HEK293 (cell line): Measurements from ENCODE around the gene TMEM141.
A peak's percentile ranks its signal among the peaks of the same experiment; 100 is the strongest.

Source experiments
- CTCF ChIA-PET: fragments of 350-600 bp; formaldehyde crosslinking; extraction: SDS; loops from one replicate; lab custom pipeline; 2021; ENCODE audit warnings: antibody characterized with exemption; lab: Yijun Ruan, JAX
- POLR2A ChIA-PET: fragments of 300-600 bp; formaldehyde crosslinking; extraction: SDS; loops from one replicate; lab custom pipeline; 2020; ENCODE audit warnings: antibody characterized with exemption, inconsistent platforms; lab: Yijun Ruan, JAX
- H3K27ac ChIP-seq: fragments of 200-500 bp; sonication (Bioruptor generic); 2 replicates; pipeline ENCODE4 v1.5.1; 2014; ENCODE audit warnings: low read depth, low read length, control low read depth, inconsistent platforms; ENCODE audit errors: extremely low read depth
- H3K36me3 ChIP-seq, 2 experiments: fragments of 200-500 bp in 1 of 2; sonication (Bioruptor generic) in 1 of 2; 1 replicate in 1 of 2; 2 replicates in 1 of 2; pipeline ENCODE4 v1.5.1; 2014 to 2017; ENCODE audit warnings: inconsistent platforms in 2 of 2, low read length in 2 of 2; ENCODE audit not compliant: control insufficient read depth in 2 of 2, insufficient read depth in 1 of 2
- H3K4me1 ChIP-seq: fragments of 200-500 bp; sonication (Bioruptor generic); 2 replicates; pipeline ENCODE4 v1.5.1; 2014; ENCODE audit warnings: mild to moderate bottlenecking, low read length, inconsistent platforms; ENCODE audit not compliant: control insufficient read depth, insufficient read depth
- H3K4me3 ChIP-seq: 2 replicates; pipeline ENCODE4 v1.5.1; 2011; ENCODE audit warnings: low read depth, mild to moderate bottlenecking, control low read depth, low read length, moderate library complexity
- H3K9me3 ChIP-seq: fragments of 200-500 bp; sonication (Bioruptor generic); 2 replicates; pipeline ENCODE4 v1.5.1; 2014; ENCODE audit warnings: low read depth, low read length, inconsistent platforms; ENCODE audit not compliant: control insufficient read depth, insufficient read depth
- GLIS2 ChIP-seq: fragments of 450-650 bp; formaldehyde crosslinking; IDR thresholded peaks from 2 replicates; pipeline ENCODE4 v1.5.1; 2016; ENCODE audit warnings: missing biosample characterization, missing genetic modification characterization
- KLF1 ChIP-seq: fragments of 450-650 bp; formaldehyde crosslinking; IDR thresholded peaks from 2 replicates; pipeline ENCODE4 v1.5.1; 2016; ENCODE audit warnings: missing biosample characterization, missing genetic modification characterization
- MYNN ChIP-seq: fragments of 450-650 bp; formaldehyde crosslinking; IDR thresholded peaks from 2 replicates; pipeline ENCODE4 v1.5.1; 2016; ENCODE audit warnings: missing biosample characterization, missing genetic modification characterization, borderline replicate concordance
- SCRT1 ChIP-seq: fragments of 450-650 bp; formaldehyde crosslinking; IDR thresholded peaks from 2 replicates; pipeline ENCODE4 v1.5.1; 2016; ENCODE audit warnings: missing biosample characterization, missing genetic modification characterization, borderline replicate concordance
- SCRT2 ChIP-seq: fragments of 450-650 bp; formaldehyde crosslinking; IDR thresholded peaks from 2 replicates; pipeline ENCODE4 v1.5.1; 2016; ENCODE audit warnings: missing biosample characterization, missing genetic modification characterization
- SP3 ChIP-seq: fragments of 450-650 bp; formaldehyde crosslinking; IDR thresholded peaks from 2 replicates; pipeline ENCODE4 v1.5.1; 2016; ENCODE audit warnings: missing biosample characterization, missing genetic modification characterization
- ZIC2 ChIP-seq: fragments of 450-650 bp; formaldehyde crosslinking; IDR thresholded peaks from 2 replicates; pipeline ENCODE4 v1.5.1; 2016; ENCODE audit warnings: missing biosample characterization, missing genetic modification characterization
- ZNF292 ChIP-seq: fragments of 450-650 bp; formaldehyde crosslinking; IDR thresholded peaks from 2 replicates; pipeline ENCODE4 v1.5.1; 2016; ENCODE audit warnings: low read depth, missing biosample characterization, missing genetic modification characterization, borderline replicate concordance
- ZNF629 ChIP-seq: fragments of 450-650 bp; formaldehyde crosslinking; IDR thresholded peaks from 2 replicates; pipeline ENCODE4 v1.5.1; 2017; ENCODE audit warnings: missing biosample characterization, missing genetic modification characterization
- ZNF843 ChIP-seq: fragments of 450-650 bp; formaldehyde crosslinking; IDR thresholded peaks from 2 replicates; pipeline ENCODE4 v1.5.1; 2016; ENCODE audit warnings: missing biosample characterization, missing genetic modification characterization
- TF ChIP-seq, protein P1 (sequence below): fragments of 450-650 bp; formaldehyde crosslinking; IDR thresholded peaks from 2 replicates; pipeline ENCODE4 v1.5.1; 2017; ENCODE audit warnings: missing biosample characterization, missing genetic modification characterization
- TF ChIP-seq, protein P2 (sequence below): fragments of 450-650 bp; formaldehyde crosslinking; IDR thresholded peaks from 2 replicates; pipeline ENCODE4 v1.5.1; 2016; ENCODE audit warnings: missing biosample characterization, missing genetic modification characterization
- TF ChIP-seq, protein P3 (sequence below): fragments of 450-650 bp; formaldehyde crosslinking; IDR thresholded peaks from 2 replicates; pipeline ENCODE4 v1.5.1; 2017; ENCODE audit warnings: missing biosample characterization, missing genetic modification characterization
- TF ChIP-seq, protein P4 (sequence below): fragments of 450-650 bp; formaldehyde crosslinking; IDR thresholded peaks from 2 replicates; pipeline ENCODE4 v1.5.1; 2016; ENCODE audit warnings: missing biosample characterization, missing genetic modification characterization, low read depth
- TF ChIP-seq, protein P5 (sequence below): fragments of 450-650 bp; formaldehyde crosslinking; IDR thresholded peaks from 2 replicates; pipeline ENCODE4 v1.5.1; 2016; ENCODE audit warnings: missing biosample characterization, missing genetic modification characterization

The TMEM141 gene

DNA sequence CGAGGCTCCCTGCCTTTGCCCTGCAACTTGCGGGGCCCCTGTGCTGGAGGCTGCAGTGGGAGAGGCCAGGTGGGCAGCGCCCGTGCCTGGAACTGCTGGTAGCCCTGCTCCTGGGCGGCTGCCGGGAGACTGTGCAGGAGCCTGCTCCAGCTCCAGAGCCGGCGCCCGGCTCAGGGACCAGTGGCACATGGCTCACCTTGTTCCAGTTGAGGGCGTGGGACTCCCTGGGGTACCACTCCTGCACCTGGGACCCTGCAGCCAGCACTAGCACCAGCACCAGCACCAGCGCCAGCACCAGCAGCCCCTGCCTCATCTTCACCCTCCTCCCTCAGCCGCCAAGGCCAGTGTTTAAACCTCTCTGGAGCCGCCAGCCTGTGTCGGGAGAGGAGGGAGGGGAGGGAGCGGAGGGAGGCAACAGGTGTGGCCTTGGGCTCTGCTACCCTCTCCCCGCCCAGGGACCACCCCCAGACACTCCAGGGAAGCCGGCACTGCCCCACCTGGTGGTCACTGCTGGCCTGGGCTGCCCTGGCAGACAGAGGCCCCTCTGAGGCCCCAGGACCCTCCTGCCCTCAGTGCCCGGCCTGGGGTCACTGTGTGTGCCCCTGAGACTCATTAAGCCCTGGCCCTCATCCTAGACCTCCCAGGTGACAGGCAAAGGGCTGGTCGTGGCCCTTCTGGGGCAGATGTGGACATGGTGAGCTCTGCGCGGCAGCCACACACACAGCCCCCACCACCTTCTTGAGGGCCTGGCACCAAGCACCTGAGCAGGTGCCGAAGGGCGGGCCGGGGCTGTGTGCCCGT is 48.4 kb upstream of the TMEM141 start, which contains the start of gene LCN10:
Gene LCN10, minus strand, starts transcription at position 350 of the 801 bp plus-strand sequence. Its CDS starts 37 bp downstream, at position 313.
- CTCF ChIA-PET = interaction anchor here (0.7 to 1.0 kb wide), 3 partner anchors 15 to 446 kb away, joined by 3 to 4 read pairs (median 3); no protein-coding TSS in a partner anchor
- TF ChIP-seq, protein P1, sequence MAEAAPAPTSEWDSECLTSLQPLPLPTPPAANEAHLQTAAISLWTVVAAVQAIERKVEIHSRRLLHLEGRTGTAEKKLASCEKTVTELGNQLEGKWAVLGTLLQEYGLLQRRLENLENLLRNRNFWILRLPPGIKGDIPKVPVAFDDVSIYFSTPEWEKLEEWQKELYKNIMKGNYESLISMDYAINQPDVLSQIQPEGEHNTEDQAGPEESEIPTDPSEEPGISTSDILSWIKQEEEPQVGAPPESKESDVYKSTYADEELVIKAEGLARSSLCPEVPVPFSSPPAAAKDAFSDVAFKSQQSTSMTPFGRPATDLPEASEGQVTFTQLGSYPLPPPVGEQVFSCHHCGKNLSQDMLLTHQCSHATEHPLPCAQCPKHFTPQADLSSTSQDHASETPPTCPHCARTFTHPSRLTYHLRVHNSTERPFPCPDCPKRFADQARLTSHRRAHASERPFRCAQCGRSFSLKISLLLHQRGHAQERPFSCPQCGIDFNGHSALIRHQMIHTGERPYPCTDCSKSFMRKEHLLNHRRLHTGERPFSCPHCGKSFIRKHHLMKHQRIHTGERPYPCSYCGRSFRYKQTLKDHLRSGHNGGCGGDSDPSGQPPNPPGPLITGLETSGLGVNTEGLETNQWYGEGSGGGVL (tag by site-specific recombination) = 0 out of 2 replicates have a peak, but pooled peaks have one; percentile 35
- TF ChIP-seq SP3 (tag by site-specific recombination) (0 out of 2 replicates have a peak, but pooled peaks have one; percentile 14), ZNF843 (no peak), ZNF629 (tag by site-specific recombination) (no peak), KLF1 (peak; percentile 75; the same call in 1 of the 2 replicates), SCRT2 (tag by site-specific recombination) (peak; percentile 96), GLIS2 (tag by site-specific recombination) (peak; percentile 29; the same call in 1 of the 2 replicates), SCRT1 (tag by site-specific recombination) (peak; percentile 88)
- TF ChIP-seq, protein P2, sequence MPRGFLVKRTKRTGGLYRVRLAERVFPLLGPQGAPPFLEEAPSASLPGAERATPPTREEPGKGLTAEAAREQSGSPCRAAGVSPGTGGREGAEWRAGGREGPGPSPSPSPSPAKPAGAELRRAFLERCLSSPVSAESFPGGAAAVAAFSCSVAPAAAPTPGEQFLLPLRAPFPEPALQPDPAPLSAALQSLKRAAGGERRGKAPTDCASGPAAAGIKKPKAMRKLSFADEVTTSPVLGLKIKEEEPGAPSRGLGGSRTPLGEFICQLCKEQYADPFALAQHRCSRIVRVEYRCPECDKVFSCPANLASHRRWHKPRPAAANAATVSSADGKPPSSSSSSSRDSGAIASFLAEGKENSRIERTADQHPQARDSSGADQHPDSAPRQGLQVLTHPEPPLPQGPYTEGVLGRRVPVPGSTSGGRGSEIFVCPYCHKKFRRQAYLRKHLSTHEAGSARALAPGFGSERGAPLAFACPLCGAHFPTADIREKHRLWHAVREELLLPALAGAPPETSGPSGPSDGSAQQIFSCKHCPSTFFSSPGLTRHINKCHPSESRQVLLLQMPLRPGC (tag by site-specific recombination) = no peak
- TF ChIP-seq, protein P3, sequence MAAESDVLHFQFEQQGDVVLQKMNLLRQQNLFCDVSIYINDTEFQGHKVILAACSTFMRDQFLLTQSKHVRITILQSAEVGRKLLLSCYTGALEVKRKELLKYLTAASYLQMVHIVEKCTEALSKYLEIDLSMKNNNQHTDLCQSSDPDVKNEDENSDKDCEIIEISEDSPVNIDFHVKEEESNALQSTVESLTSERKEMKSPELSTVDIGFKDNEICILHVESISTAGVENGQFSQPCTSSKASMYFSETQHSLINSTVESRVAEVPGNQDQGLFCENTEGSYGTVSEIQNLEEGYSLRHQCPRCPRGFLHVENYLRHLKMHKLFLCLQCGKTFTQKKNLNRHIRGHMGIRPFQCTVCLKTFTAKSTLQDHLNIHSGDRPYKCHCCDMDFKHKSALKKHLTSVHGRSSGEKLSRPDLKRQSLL = peak; percentile 66; the same call in 1 of the 2 replicates
- TF ChIP-seq, protein P4, sequence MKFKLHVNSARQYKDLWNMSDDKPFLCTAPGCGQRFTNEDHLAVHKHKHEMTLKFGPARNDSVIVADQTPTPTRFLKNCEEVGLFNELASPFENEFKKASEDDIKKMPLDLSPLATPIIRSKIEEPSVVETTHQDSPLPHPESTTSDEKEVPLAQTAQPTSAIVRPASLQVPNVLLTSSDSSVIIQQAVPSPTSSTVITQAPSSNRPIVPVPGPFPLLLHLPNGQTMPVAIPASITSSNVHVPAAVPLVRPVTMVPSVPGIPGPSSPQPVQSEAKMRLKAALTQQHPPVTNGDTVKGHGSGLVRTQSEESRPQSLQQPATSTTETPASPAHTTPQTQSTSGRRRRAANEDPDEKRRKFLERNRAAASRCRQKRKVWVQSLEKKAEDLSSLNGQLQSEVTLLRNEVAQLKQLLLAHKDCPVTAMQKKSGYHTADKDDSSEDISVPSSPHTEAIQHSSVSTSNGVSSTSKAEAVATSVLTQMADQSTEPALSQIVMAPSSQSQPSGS = no peak
- TF ChIP-seq, protein P5, sequence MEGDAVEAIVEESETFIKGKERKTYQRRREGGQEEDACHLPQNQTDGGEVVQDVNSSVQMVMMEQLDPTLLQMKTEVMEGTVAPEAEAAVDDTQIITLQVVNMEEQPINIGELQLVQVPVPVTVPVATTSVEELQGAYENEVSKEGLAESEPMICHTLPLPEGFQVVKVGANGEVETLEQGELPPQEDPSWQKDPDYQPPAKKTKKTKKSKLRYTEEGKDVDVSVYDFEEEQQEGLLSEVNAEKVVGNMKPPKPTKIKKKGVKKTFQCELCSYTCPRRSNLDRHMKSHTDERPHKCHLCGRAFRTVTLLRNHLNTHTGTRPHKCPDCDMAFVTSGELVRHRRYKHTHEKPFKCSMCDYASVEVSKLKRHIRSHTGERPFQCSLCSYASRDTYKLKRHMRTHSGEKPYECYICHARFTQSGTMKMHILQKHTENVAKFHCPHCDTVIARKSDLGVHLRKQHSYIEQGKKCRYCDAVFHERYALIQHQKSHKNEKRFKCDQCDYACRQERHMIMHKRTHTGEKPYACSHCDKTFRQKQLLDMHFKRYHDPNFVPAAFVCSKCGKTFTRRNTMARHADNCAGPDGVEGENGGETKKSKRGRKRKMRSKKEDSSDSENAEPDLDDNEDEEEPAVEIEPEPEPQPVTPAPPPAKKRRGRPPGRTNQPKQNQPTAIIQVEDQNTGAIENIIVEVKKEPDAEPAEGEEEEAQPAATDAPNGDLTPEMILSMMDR = peak; percentile 64
- POLR2A ChIA-PET = interaction anchor here (2.3 to 3.2 kb wide), 2 partner anchors 14 to 15 kb away, joined by 7 to 22 read pairs; no protein-coding TSS in a partner anchor
- no peaks in the 10 kb centered on the region for H3K36me3 ChIP-seq
- H3K27ac ChIP-seq = no peak within 1 kb of the TSS
- H3K4me1 ChIP-seq = no peaks in the 10 kb centered on the region
- no peaks in the 10 kb centered on the region for H3K9me3 ChIP-seq
- H3K4me3 ChIP-seq = no peak within 1 kb of the TSS

DNA sequence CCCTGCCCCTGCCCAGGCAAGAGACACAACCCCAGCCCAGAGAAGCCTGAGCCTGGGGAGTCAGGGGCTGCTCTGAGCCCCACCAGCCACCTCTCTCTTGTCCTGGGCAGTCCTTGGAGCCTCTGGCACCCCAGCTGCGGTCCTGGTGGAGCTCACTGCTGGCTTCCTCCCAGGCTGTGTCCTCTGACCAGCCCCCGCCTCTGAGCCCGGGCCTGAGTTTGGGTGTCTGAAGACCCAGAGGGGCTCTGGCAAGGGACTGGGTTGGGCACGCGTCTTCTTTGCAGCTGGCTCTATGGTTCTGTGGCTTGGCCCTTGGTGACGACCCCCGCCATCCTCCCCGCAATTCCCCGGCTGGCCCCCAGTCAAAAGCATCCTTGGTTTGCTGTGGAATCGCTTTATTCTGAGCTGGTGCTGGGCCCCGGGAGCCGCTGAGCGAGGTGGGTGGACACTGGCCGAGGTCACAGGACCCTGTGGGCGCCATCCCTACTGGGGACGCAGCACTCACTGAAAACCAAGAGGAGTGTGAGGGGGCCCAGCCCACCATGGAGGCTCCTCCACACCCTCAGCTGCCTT is 47.4 kb upstream of the TMEM141 start:
- ChIA-PET POLR2A (interaction anchor here (3.2 kb wide), 1 partner anchor 15 kb away, joined by 22 read pairs; no protein-coding TSS in a partner anchor), CTCF (interaction anchor here (0.7 to 1.0 kb wide), 4 partner anchors 16 to 447 kb away, joined by 3 to 4 read pairs (median 3); no protein-coding TSS in a partner anchor)
- TF ChIP-seq ZIC2 (tag by site-specific recombination) (no peak), ZNF292 (tag by site-specific recombination) (no peak), MYNN (tag by site-specific recombination) (no peak)

More for the DNA sequence above, 47.4 kb upstream of the TMEM141 start:
- Histone ChIP-seq H3K4me3 (no peak overlapping the region), H3K9me3 (no peaks in the 10 kb centered on the region), H3K27ac (no peak overlapping the region), H3K4me1 (no peaks in the 10 kb centered on the region), H3K36me3 (no peaks in the 10 kb centered on the region)
